GM12872 (cell line): ENCODE results near the gene ATP11A.

ENCODE experiments used
- TF ChIP-seq, protein P1 (sequence below): IDR thresholded peaks from 3 replicates; pipeline ENCODE4 v1.5.1; 2011; ENCODE audit warnings: low read depth, mild to moderate bottlenecking, low read length, moderate library complexity; ENCODE audit not compliant: insufficient read depth

Gene ATP11A

DNA sequence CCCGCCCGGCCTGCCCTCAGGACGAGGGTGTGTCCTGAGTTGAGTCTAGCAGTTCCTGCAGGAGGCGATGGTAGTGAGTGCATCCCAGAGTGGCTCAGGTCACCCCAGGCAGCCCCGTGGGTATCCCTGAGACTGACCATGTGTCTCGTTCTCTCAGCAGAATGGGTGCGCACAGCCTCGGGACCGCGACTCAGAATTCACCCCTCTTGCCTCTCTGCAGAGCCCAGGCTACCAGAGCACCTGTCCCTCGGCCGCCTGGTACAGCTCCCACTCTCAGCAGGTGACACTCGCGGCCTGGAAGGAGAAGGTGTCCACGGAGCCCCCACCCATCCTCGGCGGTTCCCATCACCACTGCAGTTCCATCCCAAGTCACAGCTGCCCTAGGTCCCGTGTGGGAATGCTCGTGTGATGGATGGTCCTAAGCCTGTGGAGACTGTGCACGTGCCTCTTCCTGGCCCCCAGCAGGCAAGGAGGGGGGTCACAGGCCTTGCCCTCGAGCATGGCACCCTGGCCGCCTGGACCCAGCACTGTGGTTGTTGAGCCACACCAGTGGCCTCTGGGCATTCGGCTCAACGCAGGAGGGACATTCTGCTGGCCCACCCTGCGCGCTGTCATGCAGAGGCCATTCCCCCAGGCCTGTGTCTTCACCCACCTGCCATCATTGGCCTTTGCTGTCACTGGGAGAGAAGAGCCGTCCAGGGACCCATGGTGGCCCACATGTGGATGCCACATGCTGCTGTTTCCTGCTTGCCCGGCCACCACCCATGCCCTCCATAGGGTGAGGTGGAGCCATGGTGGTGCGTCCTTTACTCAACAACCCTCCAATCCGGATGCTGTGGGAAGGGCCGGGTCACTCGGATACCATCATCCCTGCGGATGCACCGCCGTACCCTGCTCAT, 192.1 kb downstream of the ATP11A start:
- TF ChIP-seq, protein P1, sequence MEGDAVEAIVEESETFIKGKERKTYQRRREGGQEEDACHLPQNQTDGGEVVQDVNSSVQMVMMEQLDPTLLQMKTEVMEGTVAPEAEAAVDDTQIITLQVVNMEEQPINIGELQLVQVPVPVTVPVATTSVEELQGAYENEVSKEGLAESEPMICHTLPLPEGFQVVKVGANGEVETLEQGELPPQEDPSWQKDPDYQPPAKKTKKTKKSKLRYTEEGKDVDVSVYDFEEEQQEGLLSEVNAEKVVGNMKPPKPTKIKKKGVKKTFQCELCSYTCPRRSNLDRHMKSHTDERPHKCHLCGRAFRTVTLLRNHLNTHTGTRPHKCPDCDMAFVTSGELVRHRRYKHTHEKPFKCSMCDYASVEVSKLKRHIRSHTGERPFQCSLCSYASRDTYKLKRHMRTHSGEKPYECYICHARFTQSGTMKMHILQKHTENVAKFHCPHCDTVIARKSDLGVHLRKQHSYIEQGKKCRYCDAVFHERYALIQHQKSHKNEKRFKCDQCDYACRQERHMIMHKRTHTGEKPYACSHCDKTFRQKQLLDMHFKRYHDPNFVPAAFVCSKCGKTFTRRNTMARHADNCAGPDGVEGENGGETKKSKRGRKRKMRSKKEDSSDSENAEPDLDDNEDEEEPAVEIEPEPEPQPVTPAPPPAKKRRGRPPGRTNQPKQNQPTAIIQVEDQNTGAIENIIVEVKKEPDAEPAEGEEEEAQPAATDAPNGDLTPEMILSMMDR, result no peak

DNA sequence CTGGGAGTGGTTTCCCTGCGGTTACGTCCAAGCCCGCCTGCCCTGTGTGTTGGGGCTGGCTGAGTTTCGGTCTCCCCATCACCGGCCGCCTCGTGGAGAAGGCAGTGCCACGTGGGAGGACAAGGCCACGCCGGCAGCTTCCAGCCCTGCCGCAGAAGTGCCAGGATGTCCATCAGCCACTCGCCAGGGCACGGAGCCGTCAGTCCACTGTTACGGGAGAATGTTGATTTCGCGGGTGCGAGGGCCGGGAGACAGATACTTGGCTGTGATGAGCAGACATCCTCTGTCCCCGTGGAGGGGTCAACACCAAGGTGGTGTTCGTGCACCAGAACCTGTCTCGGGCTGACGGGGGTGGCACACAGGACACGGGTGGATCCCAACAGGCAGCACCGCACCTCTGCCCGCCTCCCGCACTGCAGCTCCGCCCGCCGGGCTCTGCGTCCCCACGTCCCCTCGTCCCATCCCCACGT, 192.8 kb downstream of the ATP11A start:
- TF ChIP-seq, protein P1, result no peak

DNA sequence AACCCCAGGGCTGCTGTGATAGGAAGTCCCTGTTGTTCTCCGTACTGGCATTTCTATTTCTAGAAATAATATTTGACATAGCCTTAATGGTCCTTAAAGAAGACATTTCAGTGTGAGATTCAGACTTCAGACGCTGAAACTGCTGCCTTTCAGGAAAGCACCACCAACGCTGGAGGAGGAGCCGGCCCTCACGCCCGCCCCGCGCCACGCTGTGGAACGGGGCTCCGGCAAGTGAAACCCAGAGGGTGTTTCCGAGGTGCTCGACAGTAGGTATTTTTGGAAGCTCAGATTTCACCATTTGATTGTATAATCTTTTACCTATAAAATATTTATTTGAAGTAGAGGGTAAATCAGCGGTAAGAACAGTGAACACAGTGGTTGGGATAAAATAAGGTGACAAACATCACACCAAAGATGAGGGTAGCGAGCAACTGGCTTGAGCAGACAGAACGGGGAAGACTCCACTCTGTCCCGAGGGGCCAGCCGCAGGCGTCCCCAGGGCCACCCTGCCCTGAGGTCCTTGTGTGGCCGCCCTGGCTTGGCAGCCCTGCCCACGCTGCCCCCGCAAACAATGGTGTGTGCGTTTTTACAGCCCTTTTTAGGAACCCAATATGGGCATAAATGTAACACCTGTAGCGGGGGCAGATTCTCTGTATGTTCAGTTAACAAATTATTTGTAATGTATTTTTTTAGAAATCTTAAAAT, 193.6 kb downstream of the ATP11A start:
- TF ChIP-seq, protein P1, result no peak

DNA sequence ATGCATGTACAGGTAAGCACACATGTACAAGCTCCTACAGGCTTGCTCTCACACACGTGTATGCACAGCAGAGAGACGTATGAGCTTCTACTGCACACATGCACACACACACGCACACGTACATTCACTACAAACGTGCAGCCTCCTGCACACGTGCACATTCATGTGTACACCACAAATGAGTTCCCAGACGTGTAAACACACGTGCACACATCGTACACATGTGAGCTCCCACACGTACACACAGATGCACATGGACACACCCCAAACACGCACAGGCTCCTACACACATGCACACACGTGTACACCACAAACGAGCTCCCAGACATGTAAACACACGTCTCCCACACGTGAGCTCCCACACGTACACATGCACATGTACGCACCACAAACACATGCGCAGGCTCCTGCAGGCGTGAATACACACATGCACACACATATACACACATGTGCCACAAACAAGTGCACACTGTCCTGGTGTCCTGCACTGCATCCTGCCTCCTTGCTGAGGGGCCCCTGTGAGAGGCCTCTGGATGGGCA, 195.5 kb downstream of the ATP11A start:
- TF ChIP-seq, protein P1, result no peak

DNA sequence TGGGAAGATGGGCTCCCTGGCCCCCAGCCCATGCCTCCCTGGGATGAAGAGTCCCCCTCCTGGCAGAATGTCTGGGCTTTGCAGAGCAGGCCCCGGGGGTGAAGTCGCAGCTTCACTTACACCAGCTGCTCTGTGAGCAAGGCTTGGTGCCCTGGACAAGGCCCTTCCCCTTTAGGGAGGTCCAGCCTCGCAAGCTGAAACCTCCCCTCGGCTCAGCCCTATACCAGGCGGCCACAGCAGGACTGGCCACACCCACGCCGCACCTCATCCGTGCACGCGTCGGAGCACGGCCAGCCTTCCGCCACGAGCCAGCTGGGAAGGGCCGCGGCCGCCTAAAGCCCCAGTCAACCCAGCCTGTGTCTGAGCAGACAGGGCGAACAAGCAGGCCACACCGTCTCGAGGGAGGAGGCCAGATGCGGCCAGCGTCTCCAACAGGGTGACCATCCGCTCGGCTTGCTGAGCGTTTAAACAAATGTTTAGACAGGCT, 196.0 kb downstream of the ATP11A start:
- TF ChIP-seq, protein P1, result no peak

DNA sequence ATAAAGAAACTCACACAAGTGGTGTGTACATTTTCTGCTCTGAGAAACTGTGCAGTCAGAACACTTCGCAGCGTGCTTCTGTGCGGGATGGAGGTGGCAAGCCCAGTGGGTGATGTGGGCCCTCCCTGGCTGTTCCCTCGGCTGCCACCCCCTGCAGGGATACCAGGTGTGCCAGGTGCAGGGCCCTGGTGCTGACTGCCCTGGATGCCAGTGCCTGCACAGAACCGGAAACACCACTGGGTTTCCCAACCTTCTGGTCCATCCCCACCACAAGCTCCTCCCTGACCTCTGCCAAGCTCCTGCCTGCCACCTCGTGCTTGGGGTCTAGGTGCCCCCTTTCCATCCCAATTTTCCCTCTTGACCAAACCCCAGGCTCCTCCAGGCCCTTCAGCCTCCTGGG, 197.3 kb downstream of the ATP11A start:
- TF ChIP-seq, protein P1, result no peak

DNA sequence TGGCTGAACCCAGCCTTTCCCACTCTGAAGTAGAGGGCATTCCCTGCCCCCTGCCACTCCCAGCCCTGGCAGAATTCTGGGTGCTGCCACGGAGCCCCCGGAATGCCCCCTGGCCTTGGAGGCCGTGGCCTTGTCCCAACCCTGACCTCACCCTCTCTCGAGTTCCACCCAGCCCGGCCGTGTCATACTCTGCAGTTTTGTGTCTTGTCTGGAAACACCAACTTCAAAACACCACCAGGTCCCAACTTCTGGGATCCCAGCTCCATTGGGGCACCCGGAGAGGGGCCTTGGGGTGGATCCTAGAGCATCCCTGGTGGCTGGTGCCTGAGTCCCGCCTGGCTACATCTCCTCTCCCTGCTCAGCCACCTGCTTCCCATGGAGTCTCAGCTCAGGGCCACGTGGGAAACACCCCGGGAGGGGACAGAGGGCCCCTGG, 197.7 kb downstream of the ATP11A start:
- TF ChIP-seq, protein P1, result no peak
